Fibroblast of skin of right quadriceps (primary cell): Measurements from ENCODE around the gene CCDC88B.
"Not testable (repeated sequence)": the region's sequence is repeated elsewhere in the genome, so short reads cannot be mapped to it uniquely, and the experiment has no call there.

ENCODE experiments used
- DNase-seq: peaks from one replicate; pipeline ENCODE4 v3.0.0-alpha.2; 2013

The CCDC88B gene

GRCh38 chr11:64305691-64306562, 34.1 kb upstream of the CCDC88B start:
- peak; percentile 53 for DNase-seq

- no peak for DNase-seq
Observed at GRCh38 chr11:64306563-64306875, 33.5 kb upstream of the CCDC88B start.

- DNase-seq, result no peak
Observed at GRCh38 chr11:64306876-64307622, 33.0 kb upstream of the CCDC88B start.

GRCh38 chr11:64307795-64308194, 32.2 kb upstream of the CCDC88B start:
- DNase-seq, result not testable (repeated sequence)

- DNase-seq, result no peak
Observed at GRCh38 chr11:64312947-64313346, 27.1 kb upstream of the CCDC88B start.

GRCh38 chr11:64313491-64314145, 26.4 kb upstream of the CCDC88B start:
- no peak for DNase-seq

GRCh38 chr11:64314146-64314804, 25.7 kb upstream of the CCDC88B start:
- DNase-seq, result no peak

GRCh38 chr11:64314805-64315561, 25.0 kb upstream of the CCDC88B start:
- no peak for DNase-seq

- not testable (repeated sequence) for DNase-seq
Observed at GRCh38 chr11:64315667-64316526, 24.1 kb upstream of the CCDC88B start.

GRCh38 chr11:64316672-64317324, 23.2 kb upstream of the CCDC88B start:
- no peak for DNase-seq

GRCh38 chr11:64317325-64317960, 22.6 kb upstream of the CCDC88B start, which contains the start of gene TRMT112:
Gene TRMT112 (minus strand): TSS chr11:64317559. CDS start chr11:64317526, 33 bp downstream.
- peak; percentile 97 for DNase-seq

- peak; percentile 95 for DNase-seq
Observed at GRCh38 chr11:64317961-64318765, 21.8 kb upstream of the CCDC88B start, which contains the start of gene PRDX5. Gene PRDX5 (plus strand): TSS chr11:64318121. CDS start chr11:64318216, 95 bp downstream.

GRCh38 chr11:64318766-64319761, 20.9 kb upstream of the CCDC88B start:
- no peak for DNase-seq

- DNase-seq, result no peak
Observed at GRCh38 chr11:64320556-64320955, 19.4 kb upstream of the CCDC88B start.

- no peak for DNase-seq
Observed at GRCh38 chr11:64321026-64321425, 19.0 kb upstream of the CCDC88B start.

- DNase-seq, result no peak
Observed at GRCh38 chr11:64321533-64321932, 18.5 kb upstream of the CCDC88B start.

- no peak for DNase-seq
Observed at GRCh38 chr11:64322925-64323260, 17.1 kb upstream of the CCDC88B start.

- no peak for DNase-seq
Observed at GRCh38 chr11:64323373-64323772, 16.6 kb upstream of the CCDC88B start.
